ENCODE measurements around the gene CTIF. TPM values are rescaled to one million over a fixed set of nuclear protein-coding genes. Genes with fewer than 3 reads are reported as not detected.
"Not testable (repeated sequence)": the region's sequence is repeated elsewhere in the genome, so short reads cannot be mapped to it uniquely, and the experiment has no call there.

The CTIF gene
- 1 to 10 TPM; 3.6 to 4.1 TPM for total RNA-seq

- CTCF ChIA-PET: no interaction called here
- DNase-seq: peak; percentile 86
- no peaks in the 10 kb centered on the region for H3K36me3 Mint-ChIP-seq (ENCODE audit: low read depth)
- no peak within 1 kb of the TSS for H3K27ac Mint-ChIP-seq
- intact Hi-C loops (cut with micrococcal nuclease): loop anchor here (1.0 to 10.0 kb wide), 2 partner anchors 406 to 954 kb away; partner anchors contain the start of gene RPL17
- H3K9me3 Mint-ChIP-seq: no peaks in the 10 kb centered on the region
- peaks cover 11% of the 10 kb centered on the region for H3K27me3 Mint-ChIP-seq (ENCODE audit: low read depth)
- H3K4me3 Mint-ChIP-seq: peak within 1 kb of the TSS; percentile 87
- peaks cover 7% of the 10 kb centered on the region for H3K4me1 Mint-ChIP-seq (ENCODE audit: low read depth)
Measured at GRCh38 chr18:48538531-48539405, at the start of gene CTIF. TSS of gene CTIF (plus strand) at chr18:48539031. CDS start at chr18:48619566, 80,535 bp downstream.

GRCh38 chr18:48490641-48491293, 48.1 kb upstream of the CTIF start:
- CTCF ChIA-PET: no interaction called here

DNA sequence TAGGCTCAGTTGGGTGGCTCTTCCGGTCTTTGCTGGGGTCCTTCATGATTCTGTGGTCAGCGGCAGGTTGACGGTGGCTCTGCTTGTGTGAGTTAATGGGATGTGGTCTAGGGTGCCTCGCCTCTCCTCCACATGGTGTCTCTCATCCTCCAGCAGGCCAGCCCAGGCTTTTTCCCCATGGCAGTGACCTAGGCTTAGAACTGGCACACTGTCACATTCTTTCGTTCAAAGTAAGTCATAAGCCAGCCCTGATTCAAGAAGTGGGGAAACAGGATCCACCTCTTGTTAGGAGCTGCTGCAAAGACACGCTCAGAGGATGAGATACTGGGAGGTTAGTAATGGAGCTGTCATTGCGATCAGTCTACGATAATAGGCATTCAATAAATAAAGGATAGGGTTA, 46.0 kb upstream of the CTIF start:
- peaks cover 11% of the 10 kb centered on the region for H3K9me3 Mint-ChIP-seq
- no peaks in the 10 kb centered on the region for H3K4me1 Mint-ChIP-seq (ENCODE audit: low read depth)
- DNase-seq: no peak
- H3K36me3 Mint-ChIP-seq (ENCODE audit: low read depth): peaks cover under 1% of the 10 kb centered on the region
- H3K27me3 Mint-ChIP-seq (ENCODE audit: low read depth): peaks cover 34% of the 10 kb centered on the region
- CTCF ChIA-PET: no interaction called here
- no peak overlapping the region for H3K4me3 Mint-ChIP-seq
- intact Hi-C loops (cut with micrococcal nuclease): no loop called here
- no peak overlapping the region for H3K27ac Mint-ChIP-seq

More at GRCh38 chr18:48490641-48491293, 48.1 kb upstream of the CTIF start:
- DNase-seq: no peak
- Mint-ChIP-seq H3K36me3 (ENCODE audit: low read depth) (no peaks in the 10 kb centered on the region), H3K4me1 (ENCODE audit: low read depth) (no peaks in the 10 kb centered on the region), H3K9me3 (no peaks in the 10 kb centered on the region), H3K27ac (no peak overlapping the region), H3K4me3 (no peak overlapping the region), H3K27me3 (ENCODE audit: low read depth) (peaks cover 25% of the 10 kb centered on the region)
- intact Hi-C loops (cut with micrococcal nuclease): no loop called here

DNA sequence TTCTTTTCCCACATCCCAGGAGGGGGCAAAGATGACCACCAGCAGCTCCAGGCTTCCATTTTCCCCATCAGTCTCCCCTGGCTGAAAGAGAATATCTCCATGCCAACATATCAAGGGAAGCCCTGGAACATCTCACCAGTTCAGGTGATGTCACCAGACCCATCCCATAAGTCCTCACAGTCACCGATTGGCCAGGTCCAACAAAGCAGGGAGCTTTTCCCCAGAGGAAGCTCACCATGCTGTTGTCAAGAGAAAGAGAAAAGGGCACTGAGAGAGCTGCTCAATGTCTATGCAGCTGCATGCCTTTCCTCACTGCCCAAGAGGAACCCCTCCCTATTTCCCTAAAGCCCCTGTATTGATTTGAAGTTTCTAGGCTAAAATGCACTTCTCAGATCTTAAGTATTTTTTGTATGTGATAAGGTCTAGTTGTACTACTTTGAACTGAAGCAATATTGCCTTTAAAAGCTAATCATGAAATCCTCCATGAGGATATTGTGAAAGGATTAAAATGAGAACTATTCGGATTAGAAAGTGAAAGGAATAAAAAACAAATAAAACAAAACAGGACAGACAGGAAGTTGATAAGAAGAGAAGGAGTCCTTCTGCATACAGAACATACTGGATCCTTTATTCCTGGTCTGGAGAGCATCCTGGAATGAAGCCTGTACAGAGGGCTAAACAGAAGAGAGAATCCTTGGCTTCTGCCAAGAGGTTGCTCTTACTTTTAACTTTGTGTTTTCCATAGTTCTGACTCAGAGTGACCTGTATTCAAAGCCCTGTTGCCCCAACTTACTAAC, 45.2 kb upstream of the CTIF start:
- CTCF ChIA-PET: no interaction called here
- H3K27me3 Mint-ChIP-seq (ENCODE audit: low read depth): peaks cover 39% of the 10 kb centered on the region
- intact Hi-C loops (cut with micrococcal nuclease): no loop called here

DNA sequence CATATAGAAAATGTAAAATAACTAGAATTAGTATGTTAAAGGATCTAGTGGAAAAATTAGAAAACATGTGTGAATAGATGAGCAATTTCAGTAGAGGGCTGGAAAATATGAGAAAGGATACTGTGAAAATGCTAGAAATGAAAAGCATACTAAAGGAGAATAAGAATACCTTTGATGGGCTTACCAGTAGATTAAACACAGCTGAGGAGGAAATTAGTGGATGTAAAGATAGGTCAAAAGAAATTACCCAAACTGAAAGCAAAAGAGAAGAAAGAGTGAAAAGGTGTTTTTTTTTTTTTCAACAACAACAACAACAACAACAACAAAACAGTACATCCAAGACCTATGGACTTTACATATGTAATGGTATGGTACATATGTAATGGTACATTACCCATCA, 41.0 kb upstream of the CTIF start:
- no peaks in the 10 kb centered on the region for H3K4me1 Mint-ChIP-seq (ENCODE audit: low read depth)
- peaks cover 1% of the 10 kb centered on the region for H3K36me3 Mint-ChIP-seq (ENCODE audit: low read depth)
- H3K27ac Mint-ChIP-seq: no peak overlapping the region
- no peak for DNase-seq
- CTCF ChIA-PET: no interaction called here
- intact Hi-C loops (cut with micrococcal nuclease): no loop called here
- peaks cover 15% of the 10 kb centered on the region for H3K9me3 Mint-ChIP-seq
- H3K4me3 Mint-ChIP-seq: no peak overlapping the region
- H3K27me3 Mint-ChIP-seq (ENCODE audit: low read depth): peaks cover 33% of the 10 kb centered on the region

More for the DNA sequence above, 45.2 kb upstream of the CTIF start:
- Mint-ChIP-seq H3K27ac (no peak overlapping the region), H3K9me3 (peaks cover 15% of the 10 kb centered on the region), H3K4me1 (ENCODE audit: low read depth) (no peaks in the 10 kb centered on the region), H3K36me3 (ENCODE audit: low read depth) (peaks cover 1% of the 10 kb centered on the region), H3K4me3 (no peak overlapping the region)
- no peak for DNase-seq

- no peaks in the 10 kb centered on the region for H3K4me1 Mint-ChIP-seq (ENCODE audit: low read depth)
- intact Hi-C loops (cut with micrococcal nuclease): no loop called here
- peaks cover 35% of the 10 kb centered on the region for H3K27me3 Mint-ChIP-seq (ENCODE audit: low read depth)
- H3K36me3 Mint-ChIP-seq (ENCODE audit: low read depth): peaks cover 1% of the 10 kb centered on the region
- DNase-seq: no peak
- no peak overlapping the region for H3K4me3 Mint-ChIP-seq
- H3K9me3 Mint-ChIP-seq: peaks cover 19% of the 10 kb centered on the region
- no peak overlapping the region for H3K27ac Mint-ChIP-seq
- CTCF ChIA-PET: no interaction called here
Measured at GRCh38 chr18:48500517-48500916, 38.3 kb upstream of the CTIF start.

DNA sequence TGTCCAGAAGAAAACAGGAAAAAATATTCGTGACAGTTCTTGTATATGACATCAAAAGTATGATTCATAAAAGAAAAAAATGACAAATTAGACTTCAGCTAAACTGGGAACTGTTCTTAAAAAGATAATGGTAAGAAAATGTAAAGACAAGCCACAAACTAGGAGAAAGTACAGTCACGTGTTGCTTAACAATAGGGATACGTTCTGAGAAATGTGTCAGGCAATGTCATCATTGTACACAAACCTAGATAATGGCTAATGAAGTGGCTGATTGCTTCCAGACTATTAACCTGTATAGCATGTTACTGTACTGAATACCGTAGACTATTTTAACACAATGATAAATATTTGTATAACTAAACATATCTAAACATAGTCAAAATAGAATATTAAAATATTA, 35.9 kb upstream of the CTIF start:
- no peak overlapping the region for H3K27ac Mint-ChIP-seq
- no peaks in the 10 kb centered on the region for H3K4me1 Mint-ChIP-seq (ENCODE audit: low read depth)
- H3K36me3 Mint-ChIP-seq (ENCODE audit: low read depth): peaks cover 3% of the 10 kb centered on the region
- peaks cover 46% of the 10 kb centered on the region for H3K27me3 Mint-ChIP-seq (ENCODE audit: low read depth)
- no peak overlapping the region for H3K4me3 Mint-ChIP-seq
- no peak for DNase-seq
- CTCF ChIA-PET: no interaction called here
- peaks cover 28% of the 10 kb centered on the region for H3K9me3 Mint-ChIP-seq
- intact Hi-C loops (cut with micrococcal nuclease): no loop called here

DNA sequence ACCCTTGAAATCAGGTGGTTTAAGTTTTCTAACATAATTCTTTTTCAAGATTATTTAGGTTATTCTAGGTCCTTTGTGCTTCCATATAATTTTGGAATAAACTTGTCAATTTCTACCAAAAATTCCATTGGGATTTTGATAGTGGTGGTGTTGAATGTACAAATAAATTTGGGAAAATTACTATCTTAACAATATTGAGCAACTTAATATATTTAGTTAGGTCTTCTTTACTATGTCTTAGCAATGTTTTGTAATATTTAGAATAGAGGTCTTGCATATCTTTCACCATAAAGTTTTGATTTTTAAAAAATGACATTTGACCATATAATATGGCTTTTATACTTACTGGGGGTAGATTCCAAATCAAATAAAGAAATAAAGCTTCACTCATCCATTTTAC, 34.0 kb upstream of the CTIF start:
- Mint-ChIP-seq H3K9me3 (peaks cover 25% of the 10 kb centered on the region), H3K4me1 (ENCODE audit: low read depth) (no peaks in the 10 kb centered on the region), H3K4me3 (no peak overlapping the region), H3K36me3 (ENCODE audit: low read depth) (peaks cover 3% of the 10 kb centered on the region), H3K27me3 (ENCODE audit: low read depth) (peaks cover 49% of the 10 kb centered on the region), H3K27ac (no peak overlapping the region)
- intact Hi-C loops (cut with micrococcal nuclease): no loop called here
- CTCF ChIA-PET: interaction anchor here (0.6 kb wide), 1 partner anchor 50 kb away, joined by 3 read pairs; no protein-coding TSS in a partner anchor
- DNase-seq: no peak

DNA sequence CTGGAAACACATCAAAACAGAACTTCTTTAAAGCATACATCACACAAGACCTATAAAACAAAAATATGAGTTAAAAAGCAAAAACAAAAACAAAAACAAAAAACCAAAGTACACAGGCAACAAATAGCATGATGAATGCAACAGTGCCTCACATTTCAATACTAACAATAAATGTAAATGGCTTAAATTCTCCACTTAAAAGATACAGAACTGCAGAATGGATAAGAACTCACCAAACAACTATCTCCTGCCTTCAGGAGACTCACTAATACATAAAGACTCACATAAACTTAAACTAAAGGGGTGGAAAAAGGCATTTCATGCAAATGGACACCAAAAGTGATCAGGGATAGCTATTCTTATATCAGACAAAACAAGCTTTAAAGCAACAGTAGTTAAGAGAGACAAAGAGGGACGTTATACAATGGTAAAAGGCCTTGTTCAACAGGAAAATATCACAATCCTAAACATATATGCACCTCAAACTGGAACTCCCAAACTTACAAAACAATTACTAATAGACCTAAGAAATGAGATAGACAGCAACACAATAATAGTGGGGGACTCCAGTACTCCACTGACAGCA, 31.8 kb upstream of the CTIF start:
- Mint-ChIP-seq H3K27me3 (ENCODE audit: low read depth) (peaks cover 42% of the 10 kb centered on the region), H3K9me3 (peaks cover 25% of the 10 kb centered on the region)
- DNase-seq; CTCF ChIA-PET; intact Hi-C loops (cut with micrococcal nuclease); H3K27ac Mint-ChIP-seq; H3K4me3 Mint-ChIP-seq; H3K4me1 Mint-ChIP-seq (ENCODE audit: low read depth); H3K36me3 Mint-ChIP-seq (ENCODE audit: low read depth): not testable (repeated sequence)

GRCh38 chr18:48512498-48512897, 26.3 kb upstream of the CTIF start:
- H3K36me3 Mint-ChIP-seq (ENCODE audit: low read depth); intact Hi-C loops (cut with micrococcal nuclease); H3K27ac Mint-ChIP-seq; H3K4me1 Mint-ChIP-seq (ENCODE audit: low read depth); H3K9me3 Mint-ChIP-seq; DNase-seq; H3K4me3 Mint-ChIP-seq: not testable (repeated sequence)
- peaks cover 32% of the 10 kb centered on the region for H3K27me3 Mint-ChIP-seq (ENCODE audit: low read depth)
- CTCF ChIA-PET: interaction anchor here (0.6 kb wide), 1 partner anchor 654 kb away, joined by 4 read pairs; no protein-coding TSS in a partner anchor

DNA sequence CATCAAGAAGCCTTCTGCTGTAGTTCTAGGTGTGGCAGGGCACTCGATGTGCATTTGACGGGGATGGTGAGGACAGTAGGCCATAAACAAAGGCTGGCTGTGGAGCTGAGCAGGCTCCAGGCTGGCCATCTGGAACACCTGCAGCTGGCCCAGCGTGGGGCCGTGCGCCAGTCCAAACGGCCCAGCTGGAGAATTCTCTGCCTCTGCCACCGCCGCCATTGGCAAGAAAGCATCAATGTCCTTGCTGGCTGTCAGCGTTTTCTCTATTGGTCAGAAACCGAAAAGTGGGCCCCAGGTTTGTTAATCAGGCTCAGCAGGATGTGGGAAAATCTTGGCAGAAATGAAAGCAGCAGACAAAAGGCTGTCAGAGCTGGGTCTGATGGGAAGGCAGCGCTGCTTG, 24.0 kb upstream of the CTIF start:
- Mint-ChIP-seq H3K36me3 (ENCODE audit: low read depth) (no peaks in the 10 kb centered on the region), H3K9me3 (no peaks in the 10 kb centered on the region), H3K27me3 (ENCODE audit: low read depth) (peaks cover 17% of the 10 kb centered on the region), H3K27ac (no peak overlapping the region), H3K4me1 (ENCODE audit: low read depth) (no peaks in the 10 kb centered on the region), H3K4me3 (no peak overlapping the region)
- CTCF ChIA-PET: no interaction called here
- DNase-seq: no peak
- intact Hi-C loops (cut with micrococcal nuclease): no loop called here

DNA sequence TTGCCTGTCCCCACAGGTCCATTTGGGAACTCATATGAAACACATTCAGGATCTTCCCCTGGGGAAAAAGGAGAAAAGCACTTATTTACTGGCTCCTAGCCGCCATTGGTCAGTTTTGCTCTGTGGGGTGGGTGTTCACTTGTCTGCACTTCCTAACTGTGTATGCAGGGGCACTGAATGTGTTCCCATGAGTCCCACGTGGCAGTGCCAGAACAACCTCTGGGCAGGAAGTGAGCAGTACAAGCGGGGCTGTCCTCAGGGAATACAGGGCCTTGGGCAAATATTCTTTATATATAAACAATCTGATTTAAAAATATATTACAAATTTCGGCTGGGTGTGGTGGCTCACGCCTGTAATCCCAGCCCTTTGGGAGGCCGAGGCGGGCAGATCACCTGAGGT, 21.8 kb upstream of the CTIF start:
- no peaks in the 10 kb centered on the region for H3K36me3 Mint-ChIP-seq (ENCODE audit: low read depth)
- CTCF ChIA-PET: no interaction called here
- no peak for DNase-seq
- H3K27ac Mint-ChIP-seq: no peak overlapping the region
- H3K9me3 Mint-ChIP-seq: no peaks in the 10 kb centered on the region
- no peaks in the 10 kb centered on the region for H3K4me1 Mint-ChIP-seq (ENCODE audit: low read depth)
- peaks cover 18% of the 10 kb centered on the region for H3K27me3 Mint-ChIP-seq (ENCODE audit: low read depth)
- H3K4me3 Mint-ChIP-seq: no peak overlapping the region
- intact Hi-C loops (cut with micrococcal nuclease): no loop called here
